ENCODE results near the gene EIF4A2. TPM values are rescaled to one million over a fixed set of nuclear protein-coding genes. Genes with fewer than 3 reads are reported as not detected.

The EIF4A2 gene
- total RNA-seq, 1 experiment from 2014 or later = 574 TPM

DNA sequence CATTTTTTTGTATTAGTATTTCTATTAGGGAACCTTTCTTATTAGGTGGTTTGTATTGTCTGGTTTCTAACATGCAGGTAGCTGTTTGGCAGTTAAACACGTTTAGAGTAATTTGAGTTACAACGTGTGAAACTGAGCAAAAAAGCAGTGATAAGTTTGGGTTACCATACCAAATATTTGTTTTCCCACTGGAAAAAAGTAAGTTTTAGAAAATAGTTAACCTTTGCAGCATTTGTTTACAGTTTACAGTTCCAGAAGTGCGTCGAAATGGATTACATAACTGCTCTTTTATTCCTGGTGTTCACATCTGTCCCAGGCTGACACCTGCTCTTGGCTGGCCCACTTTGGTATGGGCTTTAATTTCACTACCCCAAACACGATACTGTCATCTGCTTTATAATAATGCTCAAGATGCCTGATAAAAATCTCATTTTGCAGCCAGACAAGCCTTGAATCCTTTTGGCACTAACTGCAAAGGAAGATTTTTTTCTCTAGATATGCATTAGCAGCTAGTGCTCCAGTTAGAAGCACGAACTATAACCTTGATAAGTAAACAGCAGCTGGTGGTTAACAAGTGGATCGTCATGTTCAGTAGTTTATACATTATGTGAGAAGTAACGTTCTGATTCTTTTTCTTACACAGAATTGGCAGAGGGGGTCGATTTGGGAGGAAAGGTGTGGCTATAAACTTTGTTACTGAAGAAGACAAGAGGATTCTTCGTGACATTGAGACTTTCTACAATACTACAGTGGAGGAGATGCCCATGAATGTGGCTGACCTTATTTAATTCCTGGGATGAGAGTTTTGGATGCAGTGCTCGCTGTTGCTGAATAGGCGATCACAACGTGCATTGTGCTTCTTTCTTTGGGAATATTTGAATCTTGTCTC is 5.3 kb downstream of the EIF4A2 start:
- Mint-ChIP-seq H3K9me3 (no peaks in the 10 kb centered on the region), H3K27ac (peak overlapping the region; percentile 48), H3K36me3 (peaks cover 86% of the 10 kb centered on the region), H3K27me3 (ENCODE audit: low read depth) (no peaks in the 10 kb centered on the region), H3K4me3 (no peak overlapping the region), H3K4me1 (peaks cover 31% of the 10 kb centered on the region)
- TF ChIP-seq CREM (CRISPR knock-in tag; IDR thresholded peaks at IDR 0.05) (0 out of 2 replicates have a peak, but pooled peaks have one; percentile 19), ZNF416 (CRISPR knock-in tag; IDR thresholded peaks at IDR 0.05) (peak; percentile 75; the same call in 1 of the 2 replicates), ZNF671 (CRISPR knock-in tag; IDR thresholded peaks at IDR 0.05) (0 out of 2 replicates have a peak, but pooled peaks have one; percentile 59), ZNF317 (CRISPR knock-in tag; IDR thresholded peaks at IDR 0.05; ENCODE audit: borderline replicate concordance, low read depth) (no peak), RORB (CRISPR knock-in tag; IDR thresholded peaks at IDR 0.05) (peak; percentile 48; the same call in 1 of the 2 replicates), NFATC4 (CRISPR knock-in tag; IDR thresholded peaks at IDR 0.05) (peak; percentile 57; the same call in 1 of the 2 replicates), ZNF232 (CRISPR knock-in tag; IDR thresholded peaks at IDR 0.05) (0 out of 2 replicates have a peak, but pooled peaks have one; percentile 46)
- TF ChIP-seq, protein P1, sequence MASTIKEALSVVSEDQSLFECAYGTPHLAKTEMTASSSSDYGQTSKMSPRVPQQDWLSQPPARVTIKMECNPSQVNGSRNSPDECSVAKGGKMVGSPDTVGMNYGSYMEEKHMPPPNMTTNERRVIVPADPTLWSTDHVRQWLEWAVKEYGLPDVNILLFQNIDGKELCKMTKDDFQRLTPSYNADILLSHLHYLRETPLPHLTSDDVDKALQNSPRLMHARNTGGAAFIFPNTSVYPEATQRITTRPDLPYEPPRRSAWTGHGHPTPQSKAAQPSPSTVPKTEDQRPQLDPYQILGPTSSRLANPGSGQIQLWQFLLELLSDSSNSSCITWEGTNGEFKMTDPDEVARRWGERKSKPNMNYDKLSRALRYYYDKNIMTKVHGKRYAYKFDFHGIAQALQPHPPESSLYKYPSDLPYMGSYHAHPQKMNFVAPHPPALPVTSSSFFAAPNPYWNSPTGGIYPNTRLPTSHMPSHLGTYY (CRISPR knock-in tag; IDR thresholded peaks at IDR 0.05) = peak; percentile 43; the same call in 1 of the 2 replicates
- TF ChIP-seq, protein P2, sequence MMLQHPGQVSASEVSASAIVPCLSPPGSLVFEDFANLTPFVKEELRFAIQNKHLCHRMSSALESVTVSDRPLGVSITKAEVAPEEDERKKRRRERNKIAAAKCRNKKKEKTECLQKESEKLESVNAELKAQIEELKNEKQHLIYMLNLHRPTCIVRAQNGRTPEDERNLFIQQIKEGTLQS (CRISPR knock-in tag; conservative IDR thresholded peaks at IDR 0.05) = no peak
- TF ChIP-seq, protein P3, sequence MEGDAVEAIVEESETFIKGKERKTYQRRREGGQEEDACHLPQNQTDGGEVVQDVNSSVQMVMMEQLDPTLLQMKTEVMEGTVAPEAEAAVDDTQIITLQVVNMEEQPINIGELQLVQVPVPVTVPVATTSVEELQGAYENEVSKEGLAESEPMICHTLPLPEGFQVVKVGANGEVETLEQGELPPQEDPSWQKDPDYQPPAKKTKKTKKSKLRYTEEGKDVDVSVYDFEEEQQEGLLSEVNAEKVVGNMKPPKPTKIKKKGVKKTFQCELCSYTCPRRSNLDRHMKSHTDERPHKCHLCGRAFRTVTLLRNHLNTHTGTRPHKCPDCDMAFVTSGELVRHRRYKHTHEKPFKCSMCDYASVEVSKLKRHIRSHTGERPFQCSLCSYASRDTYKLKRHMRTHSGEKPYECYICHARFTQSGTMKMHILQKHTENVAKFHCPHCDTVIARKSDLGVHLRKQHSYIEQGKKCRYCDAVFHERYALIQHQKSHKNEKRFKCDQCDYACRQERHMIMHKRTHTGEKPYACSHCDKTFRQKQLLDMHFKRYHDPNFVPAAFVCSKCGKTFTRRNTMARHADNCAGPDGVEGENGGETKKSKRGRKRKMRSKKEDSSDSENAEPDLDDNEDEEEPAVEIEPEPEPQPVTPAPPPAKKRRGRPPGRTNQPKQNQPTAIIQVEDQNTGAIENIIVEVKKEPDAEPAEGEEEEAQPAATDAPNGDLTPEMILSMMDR (IDR thresholded peaks at IDR 0.05) = no peak
- TF ChIP-seq, protein P4, sequence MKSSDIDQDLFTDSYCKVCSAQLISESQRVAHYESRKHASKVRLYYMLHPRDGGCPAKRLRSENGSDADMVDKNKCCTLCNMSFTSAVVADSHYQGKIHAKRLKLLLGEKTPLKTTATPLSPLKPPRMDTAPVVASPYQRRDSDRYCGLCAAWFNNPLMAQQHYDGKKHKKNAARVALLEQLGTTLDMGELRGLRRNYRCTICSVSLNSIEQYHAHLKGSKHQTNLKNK (CRISPR knock-in tag; IDR thresholded peaks at IDR 0.05) = 0 out of 2 replicates have a peak, but pooled peaks have one; percentile 8
- TF ChIP-seq, protein P5, sequence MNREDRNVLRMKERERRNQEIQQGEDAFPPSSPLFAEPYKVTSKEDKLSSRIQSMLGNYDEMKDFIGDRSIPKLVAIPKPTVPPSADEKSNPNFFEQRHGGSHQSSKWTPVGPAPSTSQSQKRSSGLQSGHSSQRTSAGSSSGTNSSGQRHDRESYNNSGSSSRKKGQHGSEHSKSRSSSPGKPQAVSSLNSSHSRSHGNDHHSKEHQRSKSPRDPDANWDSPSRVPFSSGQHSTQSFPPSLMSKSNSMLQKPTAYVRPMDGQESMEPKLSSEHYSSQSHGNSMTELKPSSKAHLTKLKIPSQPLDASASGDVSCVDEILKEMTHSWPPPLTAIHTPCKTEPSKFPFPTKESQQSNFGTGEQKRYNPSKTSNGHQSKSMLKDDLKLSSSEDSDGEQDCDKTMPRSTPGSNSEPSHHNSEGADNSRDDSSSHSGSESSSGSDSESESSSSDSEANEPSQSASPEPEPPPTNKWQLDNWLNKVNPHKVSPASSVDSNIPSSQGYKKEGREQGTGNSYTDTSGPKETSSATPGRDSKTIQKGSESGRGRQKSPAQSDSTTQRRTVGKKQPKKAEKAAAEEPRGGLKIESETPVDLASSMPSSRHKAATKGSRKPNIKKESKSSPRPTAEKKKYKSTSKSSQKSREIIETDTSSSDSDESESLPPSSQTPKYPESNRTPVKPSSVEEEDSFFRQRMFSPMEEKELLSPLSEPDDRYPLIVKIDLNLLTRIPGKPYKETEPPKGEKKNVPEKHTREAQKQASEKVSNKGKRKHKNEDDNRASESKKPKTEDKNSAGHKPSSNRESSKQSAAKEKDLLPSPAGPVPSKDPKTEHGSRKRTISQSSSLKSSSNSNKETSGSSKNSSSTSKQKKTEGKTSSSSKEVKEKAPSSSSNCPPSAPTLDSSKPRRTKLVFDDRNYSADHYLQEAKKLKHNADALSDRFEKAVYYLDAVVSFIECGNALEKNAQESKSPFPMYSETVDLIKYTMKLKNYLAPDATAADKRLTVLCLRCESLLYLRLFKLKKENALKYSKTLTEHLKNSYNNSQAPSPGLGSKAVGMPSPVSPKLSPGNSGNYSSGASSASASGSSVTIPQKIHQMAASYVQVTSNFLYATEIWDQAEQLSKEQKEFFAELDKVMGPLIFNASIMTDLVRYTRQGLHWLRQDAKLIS (CRISPR knock-in tag; IDR thresholded peaks at IDR 0.05; ENCODE audit: borderline replicate concordance) = no peak
- TF ChIP-seq, protein P6, sequence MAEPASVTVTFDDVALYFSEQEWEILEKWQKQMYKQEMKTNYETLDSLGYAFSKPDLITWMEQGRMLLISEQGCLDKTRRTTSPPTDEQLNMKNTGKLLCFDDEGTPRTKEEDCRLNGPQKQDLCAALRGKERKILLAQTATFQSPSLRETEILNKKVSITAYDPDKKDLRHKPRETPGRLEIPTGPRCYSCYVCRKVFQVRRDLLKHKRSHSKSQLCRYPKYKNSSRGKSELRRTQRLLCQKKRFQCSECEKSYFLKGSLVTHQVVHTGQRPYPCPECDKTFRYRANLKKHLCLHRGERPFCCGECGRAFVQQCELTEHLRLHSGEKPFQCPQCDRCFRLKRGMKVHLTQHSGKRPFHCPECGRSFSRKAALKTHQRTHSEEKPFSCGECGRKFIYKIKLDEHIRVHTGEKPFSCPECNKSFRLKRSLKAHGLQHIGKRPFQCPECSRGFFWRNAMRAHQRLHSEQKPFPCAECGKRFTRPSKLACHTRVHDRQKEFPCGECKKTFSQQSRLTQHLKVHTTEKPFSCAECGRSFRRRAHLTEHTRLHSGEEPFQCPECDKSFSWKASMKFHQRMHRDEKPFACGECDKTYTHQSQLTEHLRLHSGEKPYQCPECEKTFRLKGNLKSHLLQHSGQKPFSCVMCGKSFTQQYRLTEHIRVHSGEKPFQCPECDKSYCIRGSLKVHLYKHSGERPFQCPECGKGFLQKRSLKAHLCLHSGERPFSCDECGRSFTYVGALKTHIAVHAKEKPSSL (CRISPR knock-in tag; conservative IDR thresholded peaks at IDR 0.05) = peak; percentile 70; the same call in 1 of the 2 replicates
- TF ChIP-seq, protein P7, sequence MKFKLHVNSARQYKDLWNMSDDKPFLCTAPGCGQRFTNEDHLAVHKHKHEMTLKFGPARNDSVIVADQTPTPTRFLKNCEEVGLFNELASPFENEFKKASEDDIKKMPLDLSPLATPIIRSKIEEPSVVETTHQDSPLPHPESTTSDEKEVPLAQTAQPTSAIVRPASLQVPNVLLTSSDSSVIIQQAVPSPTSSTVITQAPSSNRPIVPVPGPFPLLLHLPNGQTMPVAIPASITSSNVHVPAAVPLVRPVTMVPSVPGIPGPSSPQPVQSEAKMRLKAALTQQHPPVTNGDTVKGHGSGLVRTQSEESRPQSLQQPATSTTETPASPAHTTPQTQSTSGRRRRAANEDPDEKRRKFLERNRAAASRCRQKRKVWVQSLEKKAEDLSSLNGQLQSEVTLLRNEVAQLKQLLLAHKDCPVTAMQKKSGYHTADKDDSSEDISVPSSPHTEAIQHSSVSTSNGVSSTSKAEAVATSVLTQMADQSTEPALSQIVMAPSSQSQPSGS (CRISPR knock-in tag; IDR thresholded peaks at IDR 0.05; ENCODE audit: borderline replicate concordance, low read depth) = no peak
- CTCF ChIA-PET = interaction anchor here (1.8 kb wide), 1 partner anchor 171 kb away, joined by 4 read pairs; no protein-coding TSS in a partner anchor
- no peak for DNase-seq (ENCODE audit: low spot score)
- no peak for ATAC-seq
- POLR2A ChIA-PET = interaction anchor here (0.6 to 1.9 kb wide), 3 partner anchors 9 to 249 kb away, joined by 3 to 5 read pairs (median 4); partner anchors contain the start of gene DNAJB11
